Endometrium (tissue), 2 donors: ENCODE measurements around the gene TGIF2.
"Not testable (repeated sequence)": the region's sequence is repeated elsewhere in the genome, so short reads cannot be mapped to it uniquely, and the experiment has no call there.

Experiments used
- FAIRE-seq: peaks from 2 replicates; lab custom pipeline; 2012; peaks lifted over from hg19 to GRCh38; lab: Jason Lieb, UNC
- donor health status: control.
- donor health status: control.

TGIF2 gene

GRCh38 chr20:36614781-36615557 is 41.6 kb downstream of the TGIF2 start:
- no peak for FAIRE-seq

DNA sequence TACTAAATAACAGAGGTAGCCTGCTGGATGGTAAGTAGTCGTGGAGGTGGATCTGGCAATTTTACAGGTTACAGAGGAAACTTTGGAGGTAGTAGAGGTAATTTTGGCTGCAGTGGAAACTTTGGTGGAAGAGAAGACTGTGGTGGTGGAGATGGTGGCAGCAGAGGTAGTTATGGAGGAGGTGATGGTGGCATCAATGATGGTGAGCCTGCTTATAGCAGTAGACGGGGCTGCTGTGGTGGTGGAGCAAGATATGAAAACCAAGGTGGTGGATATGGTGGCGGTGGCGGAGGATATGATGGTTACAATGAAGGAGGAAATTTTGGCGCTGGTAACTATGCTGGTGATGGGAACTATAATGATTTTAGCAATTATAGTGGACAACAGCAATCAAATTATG is 47.5 kb downstream of the TGIF2 start:
- no peak for FAIRE-seq

- no peak for FAIRE-seq
These were observed 50.0 kb downstream of the TGIF2 start for GRCh38 chr20:36623444-36623843.

- no peak for FAIRE-seq
These were observed 50.9 kb downstream of the TGIF2 start for GRCh38 chr20:36624068-36624943.

- no peak for FAIRE-seq
These were observed 51.5 kb downstream of the TGIF2 start for GRCh38 chr20:36624944-36625324.

GRCh38 chr20:36628076-36628475 is 54.7 kb downstream of the TGIF2 start:
- FAIRE-seq, result no peak

DNA sequence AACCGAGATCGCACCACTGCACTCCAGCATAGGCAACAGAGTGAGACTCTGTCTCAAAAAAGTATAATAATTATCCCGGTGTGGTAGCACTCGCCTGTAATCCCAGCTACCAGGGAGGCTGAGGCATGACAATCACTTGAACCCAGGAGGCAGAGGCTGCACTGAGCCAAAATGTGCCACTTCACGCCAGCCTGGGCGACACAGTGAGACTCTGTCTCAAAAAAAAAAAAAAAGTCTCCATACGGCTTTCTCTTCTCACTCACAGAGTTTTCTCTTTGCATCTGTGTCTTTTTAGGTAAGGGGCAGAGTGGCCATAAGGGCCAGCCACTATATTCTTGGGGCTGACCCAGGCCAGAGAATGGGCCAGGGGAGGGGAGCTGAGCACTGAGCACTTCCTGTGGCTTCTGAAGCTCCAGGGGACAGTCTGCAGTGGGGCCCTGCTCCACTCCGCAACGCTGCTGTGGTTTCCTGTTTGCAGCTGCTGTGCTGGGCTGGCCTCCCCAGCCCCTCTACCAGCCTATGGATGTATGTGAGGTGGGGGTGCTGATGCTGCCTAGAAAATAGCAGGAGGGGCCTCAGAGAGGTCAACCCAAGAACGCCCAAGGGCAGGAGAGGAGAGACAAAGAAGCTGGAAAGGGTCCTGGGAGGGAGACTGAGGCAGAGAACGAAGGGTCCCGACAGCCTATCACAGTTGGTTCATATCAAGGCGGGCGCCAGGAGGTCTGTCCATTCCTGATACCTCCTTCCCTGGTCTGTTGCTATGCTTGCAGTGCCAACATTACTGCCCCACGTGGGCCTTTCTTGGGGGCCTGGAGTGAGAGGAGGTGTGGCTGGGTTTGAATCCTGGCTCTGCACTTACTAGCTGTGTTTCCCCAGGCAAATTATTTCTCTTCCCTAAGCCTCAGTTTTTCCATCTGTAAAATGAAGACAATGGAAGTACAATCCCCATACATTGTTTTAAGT is 56.6 kb downstream of the TGIF2 start:
- FAIRE-seq, result no peak

DNA sequence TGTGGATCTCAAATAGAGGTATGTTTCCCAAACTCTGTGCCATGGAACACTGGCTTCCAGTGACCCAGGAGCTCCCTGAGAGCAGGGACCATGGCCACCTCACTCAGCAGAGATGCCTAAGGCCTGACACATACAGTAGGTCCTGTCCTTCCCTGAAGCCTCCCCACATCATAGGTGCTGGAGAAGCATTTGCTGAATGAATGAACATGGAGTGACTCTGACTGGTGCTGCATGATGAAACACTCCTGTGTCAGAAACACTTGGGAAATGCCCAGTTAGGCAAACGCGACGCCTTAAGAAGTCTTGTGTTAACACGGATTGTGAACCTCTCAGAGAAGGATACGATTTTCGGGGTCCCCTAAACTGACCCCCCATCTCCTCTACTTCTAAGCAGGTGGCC is 58.2 kb downstream of the TGIF2 start:
- FAIRE-seq, result no peak

DNA sequence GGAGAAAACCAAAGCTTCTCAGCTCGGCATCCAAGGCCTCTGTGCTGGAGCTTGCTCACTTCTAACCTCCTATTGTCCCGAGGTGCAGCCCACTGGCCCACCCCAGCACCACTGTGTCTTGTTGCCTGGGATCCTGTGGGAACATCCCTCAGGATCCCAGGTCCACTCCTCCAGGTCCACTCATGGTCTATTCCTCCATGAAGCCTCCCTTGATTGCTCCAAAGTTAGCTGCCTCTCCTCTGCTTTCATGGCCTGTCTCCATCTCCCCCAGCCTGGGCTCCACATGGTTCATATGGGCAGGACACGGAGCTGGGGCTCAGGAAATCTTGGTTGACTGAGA is 58.7 kb downstream of the TGIF2 start:
- no peak for FAIRE-seq

- FAIRE-seq, result no peak
These were observed 59.3 kb downstream of the TGIF2 start for GRCh38 chr20:36632487-36633284.

DNA sequence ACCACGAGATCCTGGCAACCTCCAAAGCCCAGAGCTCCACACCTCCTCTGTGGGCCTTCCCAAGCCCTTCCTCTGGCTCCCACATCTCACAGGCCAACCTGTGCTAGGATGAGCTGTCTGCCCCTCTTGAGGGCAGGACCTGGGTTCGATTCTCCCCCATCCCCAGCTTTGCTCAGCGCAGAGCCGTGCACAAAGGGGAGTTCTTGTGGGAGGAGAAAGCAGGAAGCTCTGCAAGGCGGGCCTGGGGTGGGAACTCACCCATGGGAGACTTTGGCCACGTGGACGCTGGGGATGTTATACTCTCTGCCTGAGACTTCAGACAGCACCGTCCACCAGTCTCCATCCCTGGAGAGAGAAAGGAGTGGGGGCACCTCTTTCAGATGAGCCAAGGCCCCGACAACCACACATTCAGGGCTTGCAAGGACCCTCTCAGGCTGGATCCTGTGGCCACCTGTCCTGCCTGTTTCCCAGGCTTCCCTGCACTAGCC is 59.9 kb downstream of the TGIF2 start:
- no peak for FAIRE-seq

GRCh38 chr20:36634342-36634741 is 60.9 kb downstream of the TGIF2 start:
- FAIRE-seq, result no peak

DNA sequence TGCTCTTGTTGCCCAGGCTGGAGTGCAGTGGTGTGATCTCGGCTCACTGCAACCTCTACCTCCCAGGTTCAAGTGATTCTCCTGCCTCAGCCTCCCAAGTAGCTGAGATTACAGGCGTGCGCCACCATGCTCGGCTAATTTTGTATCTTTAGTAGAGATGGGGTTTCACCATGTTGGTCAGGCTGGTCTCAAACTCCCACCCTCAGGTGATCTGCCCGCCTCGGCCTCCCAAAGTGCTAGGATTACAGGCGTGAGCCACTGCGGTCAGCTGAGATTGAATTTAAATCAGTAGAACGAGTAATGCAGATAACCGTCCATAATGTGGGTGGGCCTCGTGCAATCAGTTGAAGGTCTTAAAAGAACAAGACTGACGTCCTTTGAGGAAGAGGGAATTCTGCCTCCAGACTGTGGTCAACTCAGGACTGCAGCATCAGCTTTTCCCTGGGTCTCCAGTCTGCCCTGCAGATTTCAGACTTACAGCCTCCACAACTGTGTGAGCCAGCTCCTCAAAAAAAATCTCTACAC is 65.5 kb downstream of the TGIF2 start:
- FAIRE-seq, result not testable (repeated sequence)

- FAIRE-seq, result no peak
These were observed 68.1 kb downstream of the TGIF2 start for GRCh38 chr20:36641506-36641843.

DNA sequence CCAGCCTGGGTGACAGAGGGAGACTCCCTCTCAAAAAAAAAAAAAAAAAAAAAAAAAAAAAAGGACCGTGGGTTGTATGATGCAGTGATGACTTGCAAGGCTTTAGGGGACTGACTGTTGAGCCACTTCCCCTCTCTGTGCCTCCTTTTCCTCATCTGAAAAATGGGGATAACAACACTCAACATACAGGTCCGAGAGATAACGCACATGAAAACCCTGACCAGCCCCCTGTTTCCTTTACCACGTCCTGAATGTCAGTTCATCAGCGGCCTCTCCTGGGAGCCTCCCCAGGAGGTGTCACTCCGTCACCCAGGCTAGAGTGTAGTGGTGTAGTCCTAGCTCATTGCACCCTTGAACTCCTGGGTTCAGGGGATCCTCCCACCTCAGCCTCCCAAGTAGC is 68.7 kb downstream of the TGIF2 start:
- FAIRE-seq, result no peak
